ENCODE data around the gene MAEL.
A peak's percentile ranks its signal among the peaks of the same experiment; 100 is the strongest.
"Not testable (repeated sequence)": the region's sequence is repeated elsewhere in the genome, so short reads cannot be mapped to it uniquely, and the experiment has no call there.

MAEL gene

GRCh38 chr1:167016100-167016750, 27.1 kb downstream of the MAEL start:
- peak; percentile 36 to 42 for DNase-seq (ENCODE audit: low read depth in 1 of 2, low spot score in 1 of 2)
- H3K27ac ChIP-seq (replicated peaks): peak overlapping the region; percentile 66
- H3K4me3 ChIP-seq (replicated peaks; ENCODE audit: insufficient read depth, low read length): no peak overlapping the region
- no peaks in the 10 kb centered on the region for H3K27me3 ChIP-seq (ENCODE audit: insufficient read depth, poor library complexity, severe bottlenecking)
- TF ChIP-seq SPI1 (IDR thresholded peaks at IDR 0.05; ENCODE audit: borderline replicate concordance, low read depth) (peak; percentile 47; the same call in 1 of the 2 replicates), GABPA (IDR thresholded peaks at IDR 0.05; ENCODE audit: low read depth) (no peak)

GRCh38 chr1:167022384-167022783, 33.3 kb downstream of the MAEL start:
- Histone ChIP-seq H3K27ac (replicated peaks) (no peak overlapping the region), H3K27me3 (ENCODE audit: insufficient read depth, poor library complexity, severe bottlenecking) (no peaks in the 10 kb centered on the region), H3K4me3 (replicated peaks; ENCODE audit: insufficient read depth, low read length) (no peak overlapping the region)
- no peak for DNase-seq (ENCODE audit: low read depth in 1 of 2, low spot score in 1 of 2)
- TF ChIP-seq GABPA (IDR thresholded peaks at IDR 0.05; ENCODE audit: low read depth): no peak
- TF ChIP-seq POLR2AphosphoS5 (IDR thresholded peaks at IDR 0.05; ENCODE audit: low read depth): no peak
- TF ChIP-seq CTCF (IDR thresholded peaks at IDR 0.05; ENCODE audit: insufficient read depth, low read length): no peak
- no peak for TF ChIP-seq SPI1 (IDR thresholded peaks at IDR 0.05; ENCODE audit: borderline replicate concordance, low read depth)
- TF ChIP-seq REST (IDR thresholded peaks at IDR 0.05; ENCODE audit: insufficient replicate concordance, low read depth): no peak

GRCh38 chr1:167029553-167029952, 40.5 kb downstream of the MAEL start:
- H3K27me3 ChIP-seq (ENCODE audit: insufficient read depth, poor library complexity, severe bottlenecking); DNase-seq (ENCODE audit: low read depth in 1 of 2, low spot score in 1 of 2); H3K27ac ChIP-seq (replicated peaks); H3K4me3 ChIP-seq (replicated peaks; ENCODE audit: insufficient read depth, low read length): not testable (repeated sequence)

GRCh38 chr1:167033646-167034045, 44.6 kb downstream of the MAEL start:
- DNase-seq (ENCODE audit: low read depth in 1 of 2, low spot score in 1 of 2): no peak
- TF ChIP-seq CTCF (IDR thresholded peaks at IDR 0.05; ENCODE audit: insufficient read depth, low read length) (no peak), REST (IDR thresholded peaks at IDR 0.05; ENCODE audit: insufficient replicate concordance, low read depth) (no peak), GABPA (IDR thresholded peaks at IDR 0.05; ENCODE audit: low read depth) (no peak), SPI1 (IDR thresholded peaks at IDR 0.05; ENCODE audit: borderline replicate concordance, low read depth) (no peak), POLR2AphosphoS5 (IDR thresholded peaks at IDR 0.05; ENCODE audit: low read depth) (no peak)
- Histone ChIP-seq H3K4me3 (replicated peaks; ENCODE audit: insufficient read depth, low read length) (no peak overlapping the region), H3K27ac (replicated peaks) (no peak overlapping the region), H3K27me3 (ENCODE audit: insufficient read depth, poor library complexity, severe bottlenecking) (no peaks in the 10 kb centered on the region)

All from HL-60 (cell line).